Trophoblast cell (in vitro differentiated cells and primary cell): ENCODE results near the gene GPR52.

Experiments
- DNase-seq, 2 donors: peaks; one replicate each; pipeline ENCODE4 v3.0.0-alpha.2; 2016
- H2AFZ ChIP-seq: 2 replicates; pipeline ENCODE4 v1.6.1; 2013; ENCODE audit warnings: low read length, moderate library complexity, mild to moderate bottlenecking; ENCODE audit not compliant: insufficient read depth, poor library complexity
- H2AK5ac ChIP-seq: 2 replicates; pipeline ENCODE4 v1.6.1; 2013; ENCODE audit warnings: mild to moderate bottlenecking, low read length
- H2BK120ac ChIP-seq: 2 replicates; pipeline ENCODE4 v1.6.1; 2013; ENCODE audit warnings: low read length, mild to moderate bottlenecking, moderate library complexity; ENCODE audit not compliant: insufficient read depth, poor library complexity
- H2BK12ac ChIP-seq: 2 replicates; pipeline ENCODE4 v1.6.1; 2013; ENCODE audit warnings: mild to moderate bottlenecking, low read length, moderate library complexity
- H2BK5ac ChIP-seq: 2 replicates; pipeline ENCODE4 v1.6.1; 2013; ENCODE audit warnings: low read length, low read depth, moderate library complexity, mild to moderate bottlenecking; ENCODE audit not compliant: poor library complexity
- H3K14ac ChIP-seq: 2 replicates; pipeline ENCODE4 v1.6.1; 2013; ENCODE audit warnings: mild to moderate bottlenecking, low read length
- H3K18ac ChIP-seq: 2 replicates; pipeline ENCODE4 v1.6.1; 2013; ENCODE audit warnings: mild to moderate bottlenecking, low read length
- H3K23ac ChIP-seq: 2 replicates; pipeline ENCODE4 v1.6.1; 2013; ENCODE audit warnings: low read length
- H3K27ac ChIP-seq: 2 replicates; pipeline ENCODE4 v1.5.1; 2013; ENCODE audit warnings: low read depth, mild to moderate bottlenecking, inconsistent platforms, low read length, moderate library complexity
- H3K27me3 ChIP-seq: 2 replicates; pipeline ENCODE4 v1.6.1; 2013; ENCODE audit warnings: inconsistent platforms, mild to moderate bottlenecking, low read length, moderate library complexity; ENCODE audit not compliant: insufficient read depth
- H3K36me3 ChIP-seq, 2 experiments: 1 replicate in 1 of 2; 2 replicates in 1 of 2; pipeline ENCODE4 v1.6.1; 2013; ENCODE audit warnings: low read length in 2 of 2, mild to moderate bottlenecking in 2 of 2, moderate library complexity in 1 of 2; ENCODE audit not compliant: insufficient read depth in 2 of 2, control insufficient read depth in 1 of 2
- H3K4ac ChIP-seq: 2 replicates; pipeline ENCODE4 v1.6.1; 2013; ENCODE audit warnings: low read depth, mild to moderate bottlenecking, low read length, moderate library complexity
- H3K4me1 ChIP-seq, 2 experiments: 1 replicate in 1 of 2; 2 replicates in 1 of 2; pipeline ENCODE4 v1.6.1; 2013; ENCODE audit warnings: low read length in 2 of 2, mild to moderate bottlenecking in 2 of 2, moderate library complexity in 1 of 2; ENCODE audit not compliant: insufficient read depth in 2 of 2, control insufficient read depth in 1 of 2
- H3K4me2 ChIP-seq: 2 replicates; pipeline ENCODE4 v1.6.1; 2013; ENCODE audit warnings: inconsistent platforms, mild to moderate bottlenecking, low read length, moderate library complexity
- H3K4me3 ChIP-seq: 2 replicates; pipeline ENCODE4 v1.5.1; 2013; ENCODE audit warnings: mild to moderate bottlenecking, low read depth, low read length, inconsistent platforms
- H3K79me1 ChIP-seq: one replicate; pipeline ENCODE4 v1.6.1; 2013; ENCODE audit warnings: low read length
- H3K79me2 ChIP-seq: 2 replicates; pipeline ENCODE4 v1.6.1; 2013; ENCODE audit warnings: low read length, mild to moderate bottlenecking; ENCODE audit not compliant: control insufficient read depth, insufficient read depth, poor library complexity
- H3K9ac ChIP-seq: 2 replicates; pipeline ENCODE4 v1.6.1; 2013; ENCODE audit warnings: mild to moderate bottlenecking, low read length
- H3K9me3 ChIP-seq: 2 replicates; pipeline ENCODE4 v1.6.1; 2013; ENCODE audit warnings: low read depth, mild to moderate bottlenecking, control low read depth, inconsistent platforms, low read length; ENCODE audit not compliant: insufficient read depth
- H4K12ac ChIP-seq: 2 replicates; pipeline ENCODE4 v1.6.1; 2013; ENCODE audit warnings: low read depth, mild to moderate bottlenecking, low read length, moderate library complexity
- H4K8ac ChIP-seq: 2 replicates; pipeline ENCODE4 v1.6.1; 2013; ENCODE audit warnings: low read depth, mild to moderate bottlenecking, low read length, moderate library complexity
- H4K91ac ChIP-seq: one replicate; pipeline ENCODE4 v1.6.1; 2013; ENCODE audit warnings: low read depth, mild to moderate bottlenecking, low read length, moderate library complexity
- WGBS: extraction: QIAGEN DNeasy Blood & Tissue Kit; methylation state at CpG from one replicate; pipeline ENCODE4 v1.1.7; 2013; ENCODE audit warnings: missing lambda C conversion rate; ENCODE audit not compliant: insufficient read length, insufficient coverage; ENCODE audit errors: extremely low coverage; 5-methylcytosine and 5-hydroxymethylcytosine counted together

GPR52 gene

DNA sequence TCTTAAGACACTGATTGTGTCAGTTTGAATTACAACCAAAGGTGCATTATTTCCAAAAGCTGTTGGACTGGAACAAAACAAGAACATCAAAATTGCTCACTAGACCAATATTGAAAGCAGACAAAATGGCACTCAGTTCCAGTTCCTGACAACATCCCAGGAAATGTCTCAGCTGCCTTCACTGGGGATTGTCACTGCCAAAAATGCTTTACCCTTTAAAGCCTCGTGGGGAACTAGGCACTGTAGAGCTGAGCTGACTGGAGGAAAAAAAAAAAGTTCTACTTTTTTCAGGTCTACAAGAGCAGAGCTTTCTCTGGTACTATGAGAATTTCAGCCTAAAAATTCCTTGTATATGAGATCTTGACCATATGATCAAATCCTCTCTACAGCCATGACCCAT, 21.9 kb downstream of the GPR52 start:
- no peak overlapping the region for H3K4ac ChIP-seq
- no peaks in the 10 kb centered on the region for H3K79me1 ChIP-seq
- H4K8ac ChIP-seq, result no peak overlapping the region
- no peaks in the 10 kb centered on the region for H3K9me3 ChIP-seq
- H4K91ac ChIP-seq, result no peak overlapping the region
- no peaks in the 10 kb centered on the region for H3K79me2 ChIP-seq
- no CpG with 5 or more reads among the region's 1 CpG for WGBS
- no peaks in the 10 kb centered on the region for H3K27me3 ChIP-seq
- no peak overlapping the region for H2BK5ac ChIP-seq
- H3K18ac ChIP-seq, result no peak overlapping the region
- no peak overlapping the region for H2BK12ac ChIP-seq
- no peak overlapping the region for H3K27ac ChIP-seq
- H2AK5ac ChIP-seq, result no peak overlapping the region
- DNase-seq, result no peak
- no peak overlapping the region for H2BK120ac ChIP-seq
- H3K4me2 ChIP-seq, result no peak overlapping the region
- H4K12ac ChIP-seq, result no peak overlapping the region
- no peak overlapping the region for H3K4me3 ChIP-seq
- no peak overlapping the region for H3K23ac ChIP-seq
- H2AFZ ChIP-seq, result no peak overlapping the region
- H3K9ac ChIP-seq, result no peak overlapping the region
- no peaks in the 10 kb centered on the region for H3K36me3 ChIP-seq
- no peaks in the 10 kb centered on the region for H3K4me1 ChIP-seq
- no peak overlapping the region for H3K14ac ChIP-seq

DNA sequence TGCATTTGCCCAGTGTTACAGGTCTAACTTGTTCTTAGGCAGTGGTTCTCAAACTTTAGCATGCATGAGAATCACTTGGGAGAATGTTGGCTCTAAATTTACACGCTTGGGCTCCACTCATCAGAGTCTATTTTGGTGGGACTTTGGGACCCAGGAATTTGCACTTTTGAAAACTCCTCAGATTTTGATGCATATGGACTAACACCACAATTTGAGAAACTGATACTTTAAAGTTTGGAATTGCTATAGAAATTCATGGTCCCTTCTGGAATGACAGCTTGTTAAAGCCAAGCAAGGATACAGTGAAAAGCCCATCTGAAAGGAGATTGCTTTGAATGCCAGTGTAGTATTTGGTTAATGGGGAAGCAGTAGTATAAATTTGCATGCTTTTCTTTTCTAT, 31.5 kb downstream of the GPR52 start:
- Histone ChIP-seq H4K8ac (no peak overlapping the region), H2BK12ac (no peak overlapping the region), H4K12ac (no peak overlapping the region), H3K18ac (no peak overlapping the region), H3K79me2 (no peaks in the 10 kb centered on the region), H3K36me3 (no peaks in the 10 kb centered on the region), H2BK120ac (no peak overlapping the region), H3K9ac (no peak overlapping the region), H2AK5ac (no peak overlapping the region), H3K27me3 (no peaks in the 10 kb centered on the region), H3K4me3 (no peak overlapping the region), H4K91ac (no peak overlapping the region), H2AFZ (no peak overlapping the region), H3K23ac (no peak overlapping the region), H2BK5ac (no peak overlapping the region), H3K14ac (no peak overlapping the region), H3K4ac (no peak overlapping the region), H3K79me1 (no peaks in the 10 kb centered on the region), H3K9me3 (no peaks in the 10 kb centered on the region), H3K4me2 (no peak overlapping the region), H3K4me1 (no peaks in the 10 kb centered on the region), H3K27ac (no peak overlapping the region)
- no peak for DNase-seq
- no CpG with 5 or more reads among the region's 1 CpG for WGBS

DNA sequence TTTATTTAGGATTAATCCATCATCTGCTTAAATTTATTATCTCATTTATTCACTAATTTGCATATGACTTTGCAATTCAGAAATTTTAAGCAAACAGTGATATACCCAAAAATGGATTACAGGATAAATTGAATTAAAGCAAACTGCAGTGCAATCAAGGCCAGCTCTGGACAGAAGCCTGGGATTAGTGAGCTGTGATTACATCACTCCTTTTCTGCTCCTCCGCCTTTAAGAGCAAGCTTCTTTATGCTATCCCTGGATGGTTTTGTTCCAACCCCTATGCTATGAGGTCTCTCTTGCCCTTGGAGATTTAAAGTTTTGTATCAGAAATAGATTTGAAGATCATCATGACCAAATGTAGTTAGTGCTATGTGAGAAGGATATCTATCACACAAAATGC, 32.6 kb downstream of the GPR52 start:
- H2AK5ac ChIP-seq, result no peak overlapping the region
- H3K14ac ChIP-seq, result no peak overlapping the region
- H3K4ac ChIP-seq, result no peak overlapping the region
- no peak overlapping the region for H2BK12ac ChIP-seq
- no peaks in the 10 kb centered on the region for H3K36me3 ChIP-seq
- no peak overlapping the region for H3K27ac ChIP-seq
- H3K79me1 ChIP-seq, result no peaks in the 10 kb centered on the region
- no peaks in the 10 kb centered on the region for H3K27me3 ChIP-seq
- no CpG with 5 or more reads among the region's 1 CpG for WGBS
- no peak overlapping the region for H4K8ac ChIP-seq
- no peak overlapping the region for H2BK5ac ChIP-seq
- H3K4me2 ChIP-seq, result no peak overlapping the region
- H3K4me1 ChIP-seq, result no peaks in the 10 kb centered on the region
- no peaks in the 10 kb centered on the region for H3K9me3 ChIP-seq
- H3K79me2 ChIP-seq, result no peaks in the 10 kb centered on the region
- H3K4me3 ChIP-seq, result no peak overlapping the region
- H3K23ac ChIP-seq, result no peak overlapping the region
- DNase-seq, result no peak
- H2AFZ ChIP-seq, result no peak overlapping the region
- no peak overlapping the region for H3K9ac ChIP-seq
- no peak overlapping the region for H2BK120ac ChIP-seq
- no peak overlapping the region for H3K18ac ChIP-seq
- H4K12ac ChIP-seq, result no peak overlapping the region
- H4K91ac ChIP-seq, result no peak overlapping the region

DNA sequence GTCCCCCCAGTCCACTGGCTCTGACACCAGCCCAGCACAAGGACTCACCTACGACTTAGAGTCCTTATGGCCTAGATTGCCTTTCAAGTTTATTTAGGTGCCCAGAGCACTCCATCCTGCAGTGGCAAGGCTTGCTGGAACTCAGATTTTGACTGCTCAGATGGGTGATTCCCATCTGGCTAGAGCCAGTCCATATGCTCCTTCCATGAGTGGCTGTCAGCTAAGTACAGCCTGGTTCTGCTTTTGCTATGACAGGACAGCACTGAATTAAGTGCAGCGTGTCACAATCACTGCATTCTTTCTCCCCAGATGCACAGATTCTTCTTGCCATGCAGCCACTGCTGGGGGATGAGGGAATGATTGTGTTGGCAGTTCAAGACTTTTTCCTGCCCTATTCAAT, 43.8 kb downstream of the GPR52 start:
- Histone ChIP-seq H3K4me2 (no peak overlapping the region), H4K91ac (no peak overlapping the region), H4K8ac (no peak overlapping the region), H3K79me2 (no peaks in the 10 kb centered on the region), H3K79me1 (no peaks in the 10 kb centered on the region), H2BK120ac (no peak overlapping the region), H2BK5ac (no peak overlapping the region), H3K14ac (no peak overlapping the region), H3K4me3 (no peak overlapping the region), H3K27ac (no peak overlapping the region), H2BK12ac (no peak overlapping the region), H3K9ac (no peak overlapping the region), H4K12ac (no peak overlapping the region), H3K23ac (no peak overlapping the region), H3K4me1 (no peaks in the 10 kb centered on the region), H2AK5ac (no peak overlapping the region), H3K36me3 (no peaks in the 10 kb centered on the region), H3K27me3 (no peaks in the 10 kb centered on the region), H3K18ac (no peak overlapping the region), H2AFZ (no peak overlapping the region), H3K4ac (no peak overlapping the region), H3K9me3 (no peaks in the 10 kb centered on the region)
- WGBS, result no CpG with 5 or more reads among the region's 2 CpGs
- peak; percentile 15 to 34 for DNase-seq

DNA sequence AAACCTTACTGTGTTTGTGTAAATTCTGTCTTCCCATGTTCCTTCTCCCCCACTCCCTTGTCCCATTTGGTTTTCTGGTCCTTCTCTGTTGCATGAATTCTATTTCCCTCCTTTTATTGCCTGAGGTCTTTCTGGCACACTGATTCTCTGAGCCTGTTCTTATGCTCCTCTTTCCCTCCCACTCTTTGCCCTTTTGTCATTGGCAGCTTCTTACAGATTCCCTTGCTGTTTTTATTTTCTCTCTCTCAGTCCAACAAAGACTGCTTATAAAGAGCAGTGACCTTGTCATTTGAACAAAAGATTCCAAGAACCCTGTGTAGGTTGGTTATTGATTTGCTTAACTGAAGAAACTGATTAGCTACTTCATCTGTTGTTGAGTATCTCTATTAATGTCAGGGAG, 49.7 kb downstream of the GPR52 start:
- Histone ChIP-seq H3K36me3 (no peaks in the 10 kb centered on the region), H3K27ac (no peak overlapping the region), H3K23ac (no peak overlapping the region), H4K91ac (no peak overlapping the region), H4K12ac (no peak overlapping the region), H3K4me3 (no peak overlapping the region), H2AK5ac (no peak overlapping the region), H3K9me3 (no peaks in the 10 kb centered on the region), H3K4me1 (no peaks in the 10 kb centered on the region), H4K8ac (no peak overlapping the region), H2BK120ac (no peak overlapping the region), H3K27me3 (no peaks in the 10 kb centered on the region), H3K4me2 (no peak overlapping the region), H3K18ac (no peak overlapping the region), H3K79me2 (no peaks in the 10 kb centered on the region), H2BK12ac (no peak overlapping the region), H3K4ac (no peak overlapping the region), H3K79me1 (no peaks in the 10 kb centered on the region), H2AFZ (no peak overlapping the region), H3K9ac (no peak overlapping the region), H2BK5ac (no peak overlapping the region), H3K14ac (no peak overlapping the region)
- DNase-seq, result no peak
